B cell (primary cell): ENCODE measurements around the gene ZDHHC14.

Experiments
- CTCF ChIP-seq: fragments of 200-600 bp; IDR thresholded peaks from one replicate; pipeline ENCODE4 v1.8.0; 2022; ENCODE audit warnings: antibody characterized with exemption, mild to moderate bottlenecking
- EZH2 ChIP-seq: IDR thresholded peaks from 2 replicates; pipeline ENCODE4 v1.6.1; 2012; ENCODE audit warnings: borderline replicate concordance, low read depth, mild to moderate bottlenecking, moderate library complexity, low read length; ENCODE audit not compliant: insufficient read depth, poor library complexity, severe bottlenecking

DNA sequence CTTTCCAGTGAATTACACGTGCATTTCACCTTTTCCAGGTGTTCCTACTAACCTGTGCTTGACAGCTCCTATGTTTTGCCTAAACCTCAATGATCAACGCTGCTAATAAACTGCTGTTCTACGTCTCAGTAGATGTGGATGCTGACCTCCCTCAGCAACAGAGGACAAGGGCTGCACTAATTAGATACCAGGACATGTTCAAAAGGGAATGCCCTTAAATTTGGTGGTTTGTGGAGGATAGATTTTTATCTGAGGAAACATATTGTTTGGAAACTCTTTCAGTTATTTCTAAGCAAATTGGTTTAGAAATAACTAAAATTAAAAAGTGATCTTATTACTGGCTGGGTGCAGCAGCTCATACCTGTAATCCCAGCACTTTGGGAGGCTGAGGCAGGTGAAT is 19.1 kb upstream of the ZDHHC14 start:
- TF ChIP-seq CTCF (no peak), EZH2 (no peak)
